K562 (cell line): ENCODE data around the gene ARMC2. TPM values are rescaled to one million over a fixed set of nuclear protein-coding genes. Genes with fewer than 3 reads are reported as not detected.

Source experiments
- BCOR ChIP-seq: fragments of 450-650 bp; IDR thresholded peaks from 2 replicates; pipeline ENCODE4 v1.6.1; 2016
- CC2D1A ChIP-seq: fragments of 450-650 bp; IDR thresholded peaks from 2 replicates; pipeline ENCODE4 v1.6.1; 2017; ENCODE audit warnings: mild to moderate bottlenecking
- DLX4 ChIP-seq: fragments of 250-450 bp; sonication (Bioruptor Pico); IDR thresholded peaks from 2 replicates; pipeline ENCODE4 v1.6.1; 2021; ENCODE audit warnings: mild to moderate bottlenecking
- MEIS2 ChIP-seq: fragments of 450-650 bp; IDR thresholded peaks from 2 replicates; pipeline ENCODE4 v1.6.1; 2014; ENCODE audit warnings: mild to moderate bottlenecking; ENCODE audit not compliant: partially characterized antibody
- SMAD1 ChIP-seq: fragments of 150-350 bp; IDR thresholded peaks from 2 replicates; pipeline ENCODE4 v1.6.1; 2014; ENCODE audit warnings: low read length, low read depth; ENCODE audit not compliant: partially characterized antibody
- U2AF1 ChIP-seq: fragments of 200-400 bp; formaldehyde crosslinking; optimal IDR thresholded peaks from 2 replicates; pipeline ENCODE3; 2017; ENCODE audit warnings: mild to moderate bottlenecking, low read depth, low read length, moderate library complexity
- USF1 ChIP-seq: sonication (generic); formaldehyde crosslinking; IDR thresholded peaks from 2 replicates; pipeline ENCODE4 v1.9.0; 2022; ENCODE audit warnings: mild to moderate bottlenecking, missing genetic modification reagents
- ZKSCAN1 ChIP-seq: fragments of 150-350 bp; IDR thresholded peaks from 2 replicates; pipeline ENCODE4 v1.6.1; 2016; ENCODE audit warnings: low read depth, low read length
- polyA plus RNA-seq, 8 experiments: library from polyadenylated mRNA; depleted of rRNA in 4 of 8; stranded (reverse) in 5 of 8; unstranded in 3 of 8; fragments of >200 nt; fragmentation: Nextera tagmentation in 2 of 8; fragmentation: Illumina TruSeq in 1 of 8; extraction: Ambion mirVana in 2 of 8; extraction: Trizol in 1 of 8; gene quantifications; 2 replicates each; pipeline versions ENCODE4 v1.2.1 to v1.2.3, GENCODE V29; 2011 to 2014; ENCODE audit warnings: inconsistent platforms in 1 of 8, missing spikeins in 1 of 8
- total RNA-seq, 7 experiments: library from RNA; depleted of rRNA in 6 of 7; stranded (reverse); fragments of >200 nt in 6 of 7; fragmentation: Illumina TruSeq in 2 of 7; extraction: Trizol in 2 of 7; gene quantifications; 2 replicates each; pipeline versions ENCODE4 v1.2.1 to v1.2.3, GENCODE V29; 2011 to 2021; ENCODE audit warnings: low replicate concordance in 1 of 7
- TF ChIP-seq, protein P1 (sequence below): fragments of 200-600 bp; sonication (generic); IDR thresholded peaks from one replicate; pipeline ENCODE4 v1.6.1; 2012; ENCODE audit warnings: mild to moderate bottlenecking, low read depth, low read length, inconsistent platforms
- TF ChIP-seq, protein P2 (sequence below): fragments of 450-650 bp; IDR thresholded peaks from 2 replicates; pipeline ENCODE4 v1.6.1; 2016
- TF ChIP-seq, protein P3 (sequence below): sonication (generic); formaldehyde crosslinking; IDR thresholded peaks from 2 replicates; pipeline ENCODE4 v1.8.1; 2023; ENCODE audit warnings: mild to moderate bottlenecking, missing genetic modification reagents

The ARMC2 gene
- total and polyA plus RNA-seq, 9 of the 15 experiments (the other 6 are each of a cell fraction or from before 2014, with no cell fraction given), result 0.14 to 3.0 (median 0.82) TPM

GRCh38 chr6:108844135-108844534 lies 4.1 kb upstream of the ARMC2 start (continued):
- TF ChIP-seq, protein P1, sequence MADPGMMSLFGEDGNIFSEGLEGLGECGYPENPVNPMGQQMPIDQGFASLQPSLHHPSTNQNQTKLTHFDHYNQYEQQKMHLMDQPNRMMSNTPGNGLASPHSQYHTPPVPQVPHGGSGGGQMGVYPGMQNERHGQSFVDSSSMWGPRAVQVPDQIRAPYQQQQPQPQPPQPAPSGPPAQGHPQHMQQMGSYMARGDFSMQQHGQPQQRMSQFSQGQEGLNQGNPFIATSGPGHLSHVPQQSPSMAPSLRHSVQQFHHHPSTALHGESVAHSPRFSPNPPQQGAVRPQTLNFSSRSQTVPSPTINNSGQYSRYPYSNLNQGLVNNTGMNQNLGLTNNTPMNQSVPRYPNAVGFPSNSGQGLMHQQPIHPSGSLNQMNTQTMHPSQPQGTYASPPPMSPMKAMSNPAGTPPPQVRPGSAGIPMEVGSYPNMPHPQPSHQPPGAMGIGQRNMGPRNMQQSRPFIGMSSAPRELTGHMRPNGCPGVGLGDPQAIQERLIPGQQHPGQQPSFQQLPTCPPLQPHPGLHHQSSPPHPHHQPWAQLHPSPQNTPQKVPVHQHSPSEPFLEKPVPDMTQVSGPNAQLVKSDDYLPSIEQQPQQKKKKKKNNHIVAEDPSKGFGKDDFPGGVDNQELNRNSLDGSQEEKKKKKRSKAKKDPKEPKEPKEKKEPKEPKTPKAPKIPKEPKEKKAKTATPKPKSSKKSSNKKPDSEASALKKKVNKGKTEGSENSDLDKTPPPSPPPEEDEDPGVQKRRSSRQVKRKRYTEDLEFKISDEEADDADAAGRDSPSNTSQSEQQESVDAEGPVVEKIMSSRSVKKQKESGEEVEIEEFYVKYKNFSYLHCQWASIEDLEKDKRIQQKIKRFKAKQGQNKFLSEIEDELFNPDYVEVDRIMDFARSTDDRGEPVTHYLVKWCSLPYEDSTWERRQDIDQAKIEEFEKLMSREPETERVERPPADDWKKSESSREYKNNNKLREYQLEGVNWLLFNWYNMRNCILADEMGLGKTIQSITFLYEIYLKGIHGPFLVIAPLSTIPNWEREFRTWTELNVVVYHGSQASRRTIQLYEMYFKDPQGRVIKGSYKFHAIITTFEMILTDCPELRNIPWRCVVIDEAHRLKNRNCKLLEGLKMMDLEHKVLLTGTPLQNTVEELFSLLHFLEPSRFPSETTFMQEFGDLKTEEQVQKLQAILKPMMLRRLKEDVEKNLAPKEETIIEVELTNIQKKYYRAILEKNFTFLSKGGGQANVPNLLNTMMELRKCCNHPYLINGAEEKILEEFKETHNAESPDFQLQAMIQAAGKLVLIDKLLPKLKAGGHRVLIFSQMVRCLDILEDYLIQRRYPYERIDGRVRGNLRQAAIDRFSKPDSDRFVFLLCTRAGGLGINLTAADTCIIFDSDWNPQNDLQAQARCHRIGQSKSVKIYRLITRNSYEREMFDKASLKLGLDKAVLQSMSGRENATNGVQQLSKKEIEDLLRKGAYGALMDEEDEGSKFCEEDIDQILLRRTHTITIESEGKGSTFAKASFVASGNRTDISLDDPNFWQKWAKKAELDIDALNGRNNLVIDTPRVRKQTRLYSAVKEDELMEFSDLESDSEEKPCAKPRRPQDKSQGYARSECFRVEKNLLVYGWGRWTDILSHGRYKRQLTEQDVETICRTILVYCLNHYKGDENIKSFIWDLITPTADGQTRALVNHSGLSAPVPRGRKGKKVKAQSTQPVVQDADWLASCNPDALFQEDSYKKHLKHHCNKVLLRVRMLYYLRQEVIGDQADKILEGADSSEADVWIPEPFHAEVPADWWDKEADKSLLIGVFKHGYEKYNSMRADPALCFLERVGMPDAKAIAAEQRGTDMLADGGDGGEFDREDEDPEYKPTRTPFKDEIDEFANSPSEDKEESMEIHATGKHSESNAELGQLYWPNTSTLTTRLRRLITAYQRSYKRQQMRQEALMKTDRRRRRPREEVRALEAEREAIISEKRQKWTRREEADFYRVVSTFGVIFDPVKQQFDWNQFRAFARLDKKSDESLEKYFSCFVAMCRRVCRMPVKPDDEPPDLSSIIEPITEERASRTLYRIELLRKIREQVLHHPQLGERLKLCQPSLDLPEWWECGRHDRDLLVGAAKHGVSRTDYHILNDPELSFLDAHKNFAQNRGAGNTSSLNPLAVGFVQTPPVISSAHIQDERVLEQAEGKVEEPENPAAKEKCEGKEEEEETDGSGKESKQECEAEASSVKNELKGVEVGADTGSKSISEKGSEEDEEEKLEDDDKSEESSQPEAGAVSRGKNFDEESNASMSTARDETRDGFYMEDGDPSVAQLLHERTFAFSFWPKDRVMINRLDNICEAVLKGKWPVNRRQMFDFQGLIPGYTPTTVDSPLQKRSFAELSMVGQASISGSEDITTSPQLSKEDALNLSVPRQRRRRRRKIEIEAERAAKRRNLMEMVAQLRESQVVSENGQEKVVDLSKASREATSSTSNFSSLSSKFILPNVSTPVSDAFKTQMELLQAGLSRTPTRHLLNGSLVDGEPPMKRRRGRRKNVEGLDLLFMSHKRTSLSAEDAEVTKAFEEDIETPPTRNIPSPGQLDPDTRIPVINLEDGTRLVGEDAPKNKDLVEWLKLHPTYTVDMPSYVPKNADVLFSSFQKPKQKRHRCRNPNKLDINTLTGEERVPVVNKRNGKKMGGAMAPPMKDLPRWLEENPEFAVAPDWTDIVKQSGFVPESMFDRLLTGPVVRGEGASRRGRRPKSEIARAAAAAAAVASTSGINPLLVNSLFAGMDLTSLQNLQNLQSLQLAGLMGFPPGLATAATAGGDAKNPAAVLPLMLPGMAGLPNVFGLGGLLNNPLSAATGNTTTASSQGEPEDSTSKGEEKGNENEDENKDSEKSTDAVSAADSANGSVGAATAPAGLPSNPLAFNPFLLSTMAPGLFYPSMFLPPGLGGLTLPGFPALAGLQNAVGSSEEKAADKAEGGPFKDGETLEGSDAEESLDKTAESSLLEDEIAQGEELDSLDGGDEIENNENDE, result no peak
- TF ChIP-seq USF1, result peak; percentile 83
- TF ChIP-seq U2AF1, result no peak
- TF ChIP-seq BCOR, result no peak
- TF ChIP-seq, protein P2, sequence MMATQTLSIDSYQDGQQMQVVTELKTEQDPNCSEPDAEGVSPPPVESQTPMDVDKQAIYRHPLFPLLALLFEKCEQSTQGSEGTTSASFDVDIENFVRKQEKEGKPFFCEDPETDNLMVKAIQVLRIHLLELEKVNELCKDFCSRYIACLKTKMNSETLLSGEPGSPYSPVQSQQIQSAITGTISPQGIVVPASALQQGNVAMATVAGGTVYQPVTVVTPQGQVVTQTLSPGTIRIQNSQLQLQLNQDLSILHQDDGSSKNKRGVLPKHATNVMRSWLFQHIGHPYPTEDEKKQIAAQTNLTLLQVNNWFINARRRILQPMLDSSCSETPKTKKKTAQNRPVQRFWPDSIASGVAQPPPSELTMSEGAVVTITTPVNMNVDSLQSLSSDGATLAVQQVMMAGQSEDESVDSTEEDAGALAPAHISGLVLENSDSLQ, result peak; percentile 64
- TF ChIP-seq SMAD1, result no peak
- no peak for TF ChIP-seq ZKSCAN1
- TF ChIP-seq CC2D1A, result no peak
- TF ChIP-seq MEIS2, result peak; percentile 43
- TF ChIP-seq, protein P3, sequence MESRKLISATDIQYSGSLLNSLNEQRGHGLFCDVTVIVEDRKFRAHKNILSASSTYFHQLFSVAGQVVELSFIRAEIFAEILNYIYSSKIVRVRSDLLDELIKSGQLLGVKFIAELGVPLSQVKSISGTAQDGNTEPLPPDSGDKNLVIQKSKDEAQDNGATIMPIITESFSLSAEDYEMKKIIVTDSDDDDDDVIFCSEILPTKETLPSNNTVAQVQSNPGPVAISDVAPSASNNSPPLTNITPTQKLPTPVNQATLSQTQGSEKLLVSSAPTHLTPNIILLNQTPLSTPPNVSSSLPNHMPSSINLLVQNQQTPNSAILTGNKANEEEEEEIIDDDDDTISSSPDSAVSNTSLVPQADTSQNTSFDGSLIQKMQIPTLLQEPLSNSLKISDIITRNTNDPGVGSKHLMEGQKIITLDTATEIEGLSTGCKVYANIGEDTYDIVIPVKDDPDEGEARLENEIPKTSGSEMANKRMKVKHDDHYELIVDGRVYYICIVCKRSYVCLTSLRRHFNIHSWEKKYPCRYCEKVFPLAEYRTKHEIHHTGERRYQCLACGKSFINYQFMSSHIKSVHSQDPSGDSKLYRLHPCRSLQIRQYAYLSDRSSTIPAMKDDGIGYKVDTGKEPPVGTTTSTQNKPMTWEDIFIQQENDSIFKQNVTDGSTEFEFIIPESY (CRISPR knock-in tag), result no peak
- no peak for TF ChIP-seq DLX4 (CRISPR knock-in tag)
